Neural progenitor cell (in vitro differentiated cells): ENCODE results near the gene TNFRSF21.

Experiments used
- CTCF ChIP-seq: fragments of 200-600 bp; sonication (generic); IDR thresholded peaks from 2 replicates; pipeline ENCODE4 v1.5.1; 2017; ENCODE audit warnings: antibody characterized with exemption, mild to moderate bottlenecking
- EZH2phosphoT487 ChIP-seq: fragments of 200-600 bp; sonication (generic); IDR thresholded peaks from 2 replicates; pipeline ENCODE4 v1.6.1; 2017; ENCODE audit warnings: antibody characterized with exemption

- TF ChIP-seq CTCF (no peak), EZH2phosphoT487 (no peak)
Observed at GRCh38 chr6:47348316-47348863, 38.7 kb upstream of the TNFRSF21 start.
